Hematopoietic multipotent progenitor cell treated with erythropoietin and hydrocortisone succinate and interleukin-3 and kit ligand, for 15 days (in vitro differentiated cells): ENCODE results near the gene OGA.

Experiments used
- DNase-seq: peaks from one replicate; pipeline ENCODE4 v3.0.0-alpha.2; 2015; ENCODE audit warnings: low spot score

The OGA gene

DNA sequence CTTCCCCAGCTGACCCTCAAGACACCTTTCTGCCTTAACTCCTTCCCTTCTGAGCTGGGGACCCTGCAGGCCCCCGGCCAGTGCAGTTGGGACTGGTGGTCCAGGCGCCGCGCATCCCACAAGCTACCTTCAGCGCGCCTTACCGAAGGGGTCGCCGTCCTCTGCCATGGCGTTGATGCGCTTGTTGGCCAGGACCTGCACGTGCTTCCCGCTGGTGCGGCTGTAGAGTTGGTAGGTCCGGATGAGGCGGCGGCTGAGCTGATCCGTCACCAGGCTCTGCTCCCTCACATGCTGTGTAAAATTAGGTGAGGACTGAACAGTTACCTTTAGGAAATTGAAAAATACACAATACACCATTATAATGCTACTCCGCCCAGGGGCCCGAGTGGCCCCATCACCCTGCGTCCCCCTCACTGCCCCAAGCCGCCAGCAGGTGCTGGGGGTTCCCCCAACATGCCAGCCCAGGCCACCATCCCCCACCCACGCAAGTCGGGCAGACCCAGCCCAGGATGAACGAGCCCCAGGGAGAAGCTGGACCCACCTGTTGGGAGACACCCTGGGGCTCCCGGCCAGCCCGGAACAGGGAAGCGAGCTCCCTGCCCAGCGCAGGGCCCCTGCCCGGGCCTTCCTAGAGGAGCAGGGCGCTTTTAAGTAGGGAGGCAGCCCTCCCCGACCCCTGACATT, 43.5 kb downstream of the OGA start:
- DNase-seq = no peak

GRCh38 chr10:101773923-101774588, 44.2 kb downstream of the OGA start:
- no peak for DNase-seq

DNA sequence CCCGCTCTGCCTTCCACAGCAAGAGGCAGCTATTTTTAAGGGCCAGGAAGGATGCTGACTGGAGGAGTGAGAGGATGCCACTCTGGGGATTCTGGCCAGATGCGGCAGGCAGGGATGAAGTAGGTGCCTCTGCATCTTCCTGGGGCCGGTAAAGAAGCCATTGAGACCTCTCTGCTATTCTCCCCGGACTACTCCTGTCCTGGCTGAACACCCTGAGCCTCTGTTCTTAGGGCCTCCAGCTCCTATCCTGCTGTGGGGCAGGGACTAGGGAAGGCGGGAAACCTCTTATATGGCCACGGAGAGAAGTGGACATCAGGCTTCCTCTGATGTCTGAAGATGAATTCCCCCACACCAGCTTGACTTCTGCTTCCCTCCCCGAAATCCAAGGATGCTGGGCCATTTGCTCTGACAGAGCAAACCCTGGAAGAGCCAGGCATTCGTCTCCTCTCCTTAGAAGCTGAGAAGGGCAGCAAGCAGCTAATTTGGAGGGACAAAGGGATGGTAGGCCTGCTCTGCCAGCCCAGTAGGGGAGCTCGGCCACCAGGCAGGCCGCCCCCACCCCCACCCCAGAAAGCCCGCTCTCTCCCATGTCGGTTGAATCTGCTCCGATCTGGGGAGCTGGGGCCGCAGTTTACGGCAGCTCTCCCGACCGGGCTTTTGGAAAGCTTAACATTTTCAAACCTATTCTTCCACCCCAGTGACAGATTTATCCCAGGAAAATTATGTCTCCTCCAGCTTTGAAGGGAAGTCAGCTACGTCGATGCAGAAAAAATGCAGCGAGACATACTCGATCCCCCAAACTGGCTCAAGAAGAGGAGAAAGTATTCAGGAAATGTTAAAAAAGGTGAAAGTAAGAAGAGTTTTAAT, 45.1 kb downstream of the OGA start:
- no peak for DNase-seq

DNA sequence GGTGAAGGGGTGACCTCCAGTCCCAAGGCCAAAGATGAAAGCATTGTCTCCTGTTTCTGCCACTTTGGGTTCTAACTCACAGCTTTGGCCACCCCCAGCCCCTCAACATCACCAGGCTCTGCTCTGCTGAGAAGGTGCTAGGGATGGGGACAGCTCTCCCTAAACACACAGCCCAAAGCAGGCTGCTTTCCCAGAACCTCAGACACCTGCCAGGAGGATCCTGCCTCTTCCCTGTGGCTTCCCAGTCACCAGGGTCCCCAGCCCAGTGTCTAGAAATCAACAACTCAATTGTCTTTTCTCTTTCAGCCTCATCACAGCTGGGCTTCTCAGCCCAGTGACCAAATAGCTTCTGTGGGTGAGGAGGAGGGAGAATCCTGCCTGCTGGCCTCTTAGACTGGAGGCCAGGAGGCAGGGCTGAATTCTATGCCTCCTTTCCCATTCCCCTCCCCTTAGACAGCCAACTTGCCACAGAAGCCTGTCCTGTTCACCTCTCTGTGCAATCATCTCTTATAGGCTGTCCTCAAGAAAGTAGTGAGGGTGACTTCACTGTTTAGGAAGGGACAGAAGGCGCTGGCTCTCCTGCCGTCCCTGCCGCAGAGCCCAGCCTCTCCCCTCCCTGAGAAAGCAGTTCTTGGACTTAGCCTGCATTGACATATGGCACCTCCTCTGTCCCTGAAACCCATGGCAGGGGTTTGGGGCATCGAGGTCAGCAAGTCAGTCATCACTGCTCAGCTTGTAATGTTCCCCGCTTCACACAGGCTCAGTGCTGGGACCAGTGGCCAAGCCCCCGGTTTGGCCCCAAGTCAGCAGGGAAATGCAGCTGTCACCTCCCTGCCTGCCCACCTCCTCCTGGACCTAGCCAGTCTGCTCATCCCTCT, 46.0 kb downstream of the OGA start:
- no peak for DNase-seq

- DNase-seq = no peak
Measured at GRCh38 chr10:101771380-101771779, 46.9 kb downstream of the OGA start.

DNA sequence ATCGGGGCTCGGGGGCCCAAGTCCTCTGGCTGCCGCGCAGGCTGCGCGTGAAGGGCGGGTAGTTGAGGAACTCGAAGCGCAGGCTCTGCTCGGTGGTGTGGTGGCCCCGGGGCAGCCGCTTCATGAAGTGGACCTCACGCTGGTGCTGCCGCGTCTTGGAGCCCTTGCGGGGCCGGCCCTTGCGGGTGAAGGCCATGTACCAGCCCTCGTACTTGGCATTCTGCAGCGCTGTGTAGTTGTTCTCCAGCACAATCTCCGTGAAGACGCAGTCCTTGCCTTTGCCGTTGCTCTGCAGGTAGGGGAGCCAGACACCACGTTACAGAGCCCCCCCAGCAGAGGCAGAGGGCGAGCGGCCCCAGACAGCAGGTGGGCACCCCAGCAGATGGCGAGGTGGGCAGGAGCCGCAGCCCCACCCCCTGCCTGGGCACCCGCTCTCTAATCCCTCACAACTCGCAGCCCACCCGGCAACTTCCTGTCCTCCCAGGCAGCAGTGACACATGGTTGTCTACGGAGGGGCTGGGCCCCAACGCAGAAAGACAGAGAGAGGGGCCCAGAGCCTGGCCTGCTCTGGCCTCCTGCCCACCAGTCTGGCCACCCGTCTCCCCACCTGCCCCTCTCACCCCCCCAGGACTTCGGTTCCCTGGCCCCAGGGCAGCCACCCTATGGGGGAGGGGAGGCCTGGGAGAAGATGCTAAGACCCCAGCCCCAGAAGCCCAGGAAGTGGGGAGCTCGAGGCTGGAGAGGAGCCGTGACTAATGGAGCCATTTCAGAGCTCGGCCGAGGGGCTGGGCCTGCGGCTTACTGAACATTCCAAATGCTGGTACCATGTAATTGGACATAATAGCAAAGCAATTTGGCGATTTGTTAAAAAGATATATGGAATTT, 47.7 kb downstream of the OGA start:
- DNase-seq = no peak

DNA sequence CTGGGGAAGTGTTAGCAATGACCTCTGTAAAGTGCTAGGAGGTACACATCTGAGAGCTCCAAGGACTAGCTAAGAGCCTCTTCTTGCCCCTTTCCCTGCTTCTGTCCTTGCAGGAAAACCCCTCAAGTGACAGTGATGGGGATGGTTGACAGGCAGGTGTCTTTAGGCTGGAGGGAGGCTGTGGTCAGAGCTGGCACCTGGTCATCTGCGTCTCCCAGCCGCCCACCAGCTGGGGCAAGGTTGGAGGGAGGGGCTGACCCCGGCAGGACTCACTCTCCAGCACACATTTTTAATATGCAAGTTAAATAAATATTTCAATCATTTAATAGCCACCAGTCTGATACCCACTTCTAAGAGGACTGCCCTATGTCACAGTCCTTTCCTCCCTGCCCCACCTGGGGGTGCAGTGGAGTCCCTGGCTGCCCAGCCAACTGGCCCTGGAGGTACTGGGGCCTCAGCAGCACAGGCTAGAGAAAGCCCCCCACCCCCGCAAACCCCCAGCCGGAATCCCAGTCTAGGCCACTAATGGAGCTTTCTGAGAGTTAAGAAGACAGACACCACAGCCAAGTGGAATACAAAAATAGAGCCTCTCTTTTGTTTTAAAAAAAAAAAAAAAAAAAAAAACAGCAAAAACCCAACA, 48.6 kb downstream of the OGA start:
- DNase-seq = no peak

- DNase-seq = no peak
Measured at GRCh38 chr10:101768791-101769170, 49.5 kb downstream of the OGA start.

- DNase-seq = no peak
Measured at GRCh38 chr10:101767966-101768790, 50.1 kb downstream of the OGA start.

GRCh38 chr10:101767600-101767945, 50.7 kb downstream of the OGA start:
- no peak for DNase-seq

DNA sequence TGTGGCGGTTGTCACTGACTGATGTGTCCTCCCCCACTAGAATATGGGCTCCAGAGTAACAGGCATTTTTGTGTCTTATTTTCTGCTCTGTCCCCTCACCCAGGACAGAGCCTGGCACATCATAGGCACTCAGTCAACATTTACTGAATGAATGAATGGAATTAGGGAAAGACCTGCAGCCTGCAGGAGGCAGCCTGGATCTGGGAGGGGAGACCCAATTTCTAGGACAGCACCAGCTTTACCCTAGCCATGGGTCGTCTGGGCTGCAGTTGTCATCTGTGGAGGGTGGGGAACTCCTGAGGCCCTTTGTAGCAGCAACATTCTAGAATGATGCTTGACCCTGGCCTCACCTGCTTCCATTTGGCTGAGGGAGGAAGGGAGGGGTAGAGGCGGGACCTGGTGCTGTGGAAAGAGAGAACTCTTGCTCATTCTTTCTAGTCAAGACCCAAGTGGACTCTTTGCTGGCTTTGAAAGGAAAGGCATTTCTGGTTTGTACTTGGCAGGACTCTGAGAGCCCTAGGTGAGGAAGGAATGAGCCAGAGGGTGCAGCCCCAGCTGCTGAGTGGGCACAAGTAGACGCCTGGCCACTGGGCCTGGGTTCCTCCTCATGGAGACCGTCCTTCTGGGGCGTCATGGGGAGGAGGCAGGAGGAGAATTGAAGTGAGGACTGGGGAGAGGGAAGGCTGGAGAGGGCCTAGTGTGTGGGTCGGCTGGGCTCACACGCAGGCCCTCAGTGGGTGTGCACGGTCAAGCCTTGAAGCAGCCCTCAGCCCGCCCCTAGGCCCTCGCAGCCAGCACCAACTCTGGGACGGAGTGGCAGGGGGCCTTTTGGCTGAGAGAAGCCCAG, 51.3 kb downstream of the OGA start:
- no peak for DNase-seq

GRCh38 chr10:101766306-101766705, 51.9 kb downstream of the OGA start:
- no peak for DNase-seq

DNA sequence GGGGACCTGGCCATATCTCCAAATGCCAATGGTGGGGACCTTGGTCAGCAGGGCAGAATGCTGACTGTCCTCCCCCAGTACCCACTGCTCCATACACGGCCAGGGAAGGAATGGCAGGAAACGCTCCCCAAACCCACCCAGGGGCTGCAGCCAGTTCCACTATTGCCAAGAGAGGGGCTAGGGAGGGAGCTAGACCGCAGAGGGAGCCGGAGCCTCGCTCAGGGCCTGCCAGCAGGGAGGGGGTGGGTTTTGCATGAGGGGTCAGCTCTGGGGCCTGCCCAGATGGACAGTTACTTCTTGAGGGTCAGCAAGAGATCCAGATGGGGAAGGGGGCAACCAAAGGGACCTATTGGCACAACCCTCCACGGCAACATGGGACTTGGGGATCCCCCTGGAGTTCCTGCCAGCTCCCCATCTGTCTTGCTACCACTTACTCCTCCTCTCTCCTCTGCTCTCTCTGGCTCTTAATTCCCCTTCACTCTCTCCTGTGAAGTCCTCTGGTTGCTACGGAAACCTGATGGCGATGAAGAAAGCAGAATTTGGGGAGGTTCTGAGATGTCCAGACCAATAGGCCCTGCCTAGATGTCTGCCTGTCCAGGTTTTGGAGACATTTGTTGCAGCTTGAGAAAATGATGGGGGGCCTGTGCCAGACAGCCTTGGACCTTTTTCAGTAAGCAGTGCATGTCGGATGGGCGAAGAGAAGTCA, 55.0 kb downstream of the OGA start:
- no peak for DNase-seq

GRCh38 chr10:101762736-101763135, 55.5 kb downstream of the OGA start:
- DNase-seq = no peak

DNA sequence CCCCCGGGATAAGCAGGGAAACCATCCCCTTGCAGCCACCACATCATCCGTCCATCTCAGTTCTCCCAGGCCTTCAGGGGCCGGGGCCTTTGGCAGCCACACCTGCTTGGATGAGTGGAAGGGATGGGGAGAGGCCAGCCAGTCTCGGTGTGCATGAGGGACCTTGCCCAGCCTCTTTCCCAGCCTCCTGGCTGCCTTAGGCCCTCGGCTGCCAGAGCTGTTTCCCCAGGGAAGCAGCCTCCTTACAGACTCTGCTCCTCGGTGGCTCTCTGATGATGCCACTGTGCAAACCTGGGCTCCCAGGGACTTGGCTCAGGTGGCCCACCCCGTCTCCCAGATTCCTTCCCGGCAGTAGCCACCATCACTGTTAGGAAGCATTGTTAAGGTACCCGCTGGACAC, 57.0 kb downstream of the OGA start:
- DNase-seq = no peak

GRCh38 chr10:101760510-101760909, 57.7 kb downstream of the OGA start:
- no peak for DNase-seq

GRCh38 chr10:101759309-101760247, 58.7 kb downstream of the OGA start:
- no peak for DNase-seq
